HepG2 (cell line): Measurements from ENCODE around the gene MAN2C1. TPM values are rescaled to one million over a fixed set of nuclear protein-coding genes. Genes with fewer than 3 reads are reported as not detected.

Source experiments
- AHDC1 ChIP-seq: sonication (generic); formaldehyde crosslinking; IDR thresholded peaks from 2 replicates; pipeline ENCODE4 v1.5.1; 2020; ENCODE audit warnings: mild to moderate bottlenecking, missing genetic modification reagents, borderline replicate concordance
- AKAP8 ChIP-seq: sonication (generic); formaldehyde crosslinking; IDR thresholded peaks from 2 replicates; pipeline ENCODE4 v1.5.1; 2020; ENCODE audit warnings: mild to moderate bottlenecking, missing genetic modification reagents
- DPF2 ChIP-seq: sonication (generic); formaldehyde crosslinking; IDR thresholded peaks from 2 replicates; pipeline ENCODE4 v1.4.0; 2020; ENCODE audit warnings: mild to moderate bottlenecking, low read depth, missing genetic modification reagents, borderline replicate concordance
- EP300 ChIP-seq, 3 experiments: sonication (generic) in 1 of 3; formaldehyde crosslinking in 1 of 3; IDR thresholded peaks; 2 replicates each; pipeline versions ENCODE4 v1.5.1 to v1.6.1; 2011 to 2020; ENCODE audit warnings: low read depth in 2 of 3, low read length in 2 of 3, borderline replicate concordance in 1 of 3, improper control_type of control experiment in 1 of 3, mild to moderate bottlenecking in 1 of 3, missing genetic modification reagents in 1 of 3, moderate library complexity in 1 of 3
- FOXK2 ChIP-seq: fragments of 450-650 bp; IDR thresholded peaks from 2 replicates; pipeline ENCODE4 v1.6.1; 2016
- MLLT10 ChIP-seq: sonication (generic); formaldehyde crosslinking; IDR thresholded peaks from 2 replicates; pipeline ENCODE4 v1.4.0; 2020; ENCODE audit warnings: missing genetic modification reagents
- MLXIP ChIP-seq: sonication (generic); formaldehyde crosslinking; IDR thresholded peaks from 2 replicates; pipeline ENCODE4 v1.9.0; 2021; ENCODE audit warnings: missing genetic modification reagents, borderline replicate concordance
- SKI ChIP-seq: fragments of 450-650 bp; IDR thresholded peaks from one replicate; pipeline ENCODE4 v1.6.1; 2018; ENCODE audit warnings: mild to moderate bottlenecking; ENCODE audit not compliant: partially characterized antibody
- SMC3 ChIP-seq: IDR thresholded peaks from 2 replicates; pipeline ENCODE4 v1.6.1; 2011; ENCODE audit warnings: low read length, improper control_type of control experiment
- STAG1 ChIP-seq: sonication (generic); formaldehyde crosslinking; IDR thresholded peaks from 2 replicates; pipeline ENCODE4 v1.4.0; 2020; ENCODE audit warnings: missing genetic modification reagents
- SUZ12 ChIP-seq: fragments of 150-350 bp; IDR thresholded peaks from 2 replicates; pipeline ENCODE4 v1.6.1; 2014; ENCODE audit warnings: low read depth, low read length
- TFDP1 ChIP-seq: IDR thresholded peaks from 2 replicates; pipeline ENCODE4 v1.6.1; 2016; ENCODE audit warnings: missing compliant biosample characterization, missing genetic modification reagents, borderline replicate concordance
- YEATS4 ChIP-seq: sonication (generic); formaldehyde crosslinking; IDR thresholded peaks from 2 replicates; pipeline ENCODE4 v1.4.0; 2020; ENCODE audit warnings: missing genetic modification reagents, borderline replicate concordance
- ZNF562 ChIP-seq: sonication (generic); formaldehyde crosslinking; IDR thresholded peaks from 2 replicates; pipeline ENCODE4 v1.8.0; 2022; ENCODE audit warnings: missing genetic modification reagents, borderline replicate concordance
- ZNF574 ChIP-seq: sonication (generic); formaldehyde crosslinking; IDR thresholded peaks from 2 replicates; pipeline ENCODE4 v1.4.0; 2020; ENCODE audit warnings: missing genetic modification reagents
- ZNF746 ChIP-seq: sonication (generic); formaldehyde crosslinking; IDR thresholded peaks from 2 replicates; pipeline ENCODE4 v1.8.0; 2022; ENCODE audit warnings: mild to moderate bottlenecking, missing genetic modification reagents
- ZNF768 ChIP-seq: sonication (generic); formaldehyde crosslinking; IDR thresholded peaks from 2 replicates; pipeline ENCODE4 v1.4.0; 2020; ENCODE audit warnings: missing genetic modification reagents
- polyA plus RNA-seq, 8 experiments: library from polyadenylated mRNA; depleted of rRNA in 3 of 8; stranded (reverse) in 7 of 8; unstranded in 1 of 8; fragments of >200 nt; fragmentation: Illumina TruSeq in 4 of 8; extraction: Trizol in 4 of 8; gene quantifications; 2 replicates each; pipeline versions ENCODE4 v1.2.1 to v1.2.3, GENCODE V29; 2011 to 2016; ENCODE audit warnings: low read depth in 4 of 8, missing spikeins in 1 of 8, mixed read lengths in 1 of 8; ENCODE audit not compliant: insufficient read depth in 1 of 8
- total RNA-seq, 5 experiments: library from RNA; depleted of rRNA; stranded (reverse); fragments of >200 nt; fragmentation: Illumina TruSeq; extraction: Trizol; gene quantifications; 2 replicates each; pipeline ENCODE4 v1.2.3, GENCODE V29; 2016; ENCODE audit warnings: low read depth in 1 of 5

MAN2C1 gene
- total and polyA plus RNA-seq, 2 of the 13 experiments (the other 11 are each of a cell fraction or from before 2014, with no cell fraction given): 62.6 to 71.0 TPM

GRCh38 chr15:75307778-75308390 is 60.5 kb downstream of the MAN2C1 start (continued):
- TF ChIP-seq MLXIP (no peak), SMC3 (peak; percentile 36; the same call in 1 of the 2 replicates), FOXK2 (no peak), DPF2 (CRISPR knock-in tag) (no peak), ZNF574 (peak; percentile 40; the same call in 1 of the 2 replicates), MLLT10 (CRISPR knock-in tag) (no peak), ZNF768 (CRISPR knock-in tag) (peak; percentile 41; the same call in 1 of the 2 replicates), AHDC1 (CRISPR knock-in tag) (no peak), STAG1 (peak; percentile 92), AKAP8 (CRISPR knock-in tag) (no peak), ZNF746 (CRISPR knock-in tag) (no peak), ZNF562 (no peak), EP300 (IDR thresholded peaks at IDR 0.05; ENCODE audit: low read depth in 2 of 2, low read length in 2 of 2) (no peak), EP300 (CRISPR knock-in tag; IDR thresholded peaks at IDR 0.05; ENCODE audit: borderline replicate concordance) (no peak), TFDP1 (CRISPR knock-in tag) (peak; percentile 51; the same call in 1 of the 2 replicates), YEATS4 (peak; percentile 37; the same call in 1 of the 2 replicates), SKI (no peak), SUZ12 (no peak)
